ENCODE data around the gene PGS1. TPM values are rescaled to one million over a fixed set of nuclear protein-coding genes. Genes with fewer than 3 reads are reported as not detected.

PGS1 gene
- total RNA-seq, 1 donor from 2014 or later = 22.7 TPM

GRCh38 chr17:78379131-78379491 lies 662 bp downstream of the PGS1 start:
- no peak for DNase-seq (ENCODE audit: low spot score)
- H3K4me1 Mint-ChIP-seq (ENCODE audit: low read depth) = peaks cover 69% of the 10 kb centered on the region
- H3K27ac Mint-ChIP-seq (ENCODE audit: unreplicated experiment) = peak overlapping the region; percentile 99
- no peaks in the 10 kb centered on the region for H3K9me3 Mint-ChIP-seq (ENCODE audit: low read depth)
- peak overlapping the region; percentile 97 for H3K4me3 Mint-ChIP-seq (ENCODE audit: unreplicated experiment)
- H3K27me3 Mint-ChIP-seq (ENCODE audit: low read depth) = no peaks in the 10 kb centered on the region
- TF ChIP-seq CTCF (IDR thresholded peaks at IDR 0.05) = no peak
- H3K36me3 Mint-ChIP-seq (ENCODE audit: low read depth) = no peaks in the 10 kb centered on the region

- peak overlapping the region; percentile 0 for H3K4me3 Mint-ChIP-seq (ENCODE audit: unreplicated experiment)
- no peaks in the 10 kb centered on the region for H3K27me3 Mint-ChIP-seq (ENCODE audit: low read depth)
- no peak for TF ChIP-seq CTCF (IDR thresholded peaks at IDR 0.05)
- H3K27ac Mint-ChIP-seq (ENCODE audit: unreplicated experiment) = peak overlapping the region; percentile 12
- H3K36me3 Mint-ChIP-seq (ENCODE audit: low read depth) = no peaks in the 10 kb centered on the region
- DNase-seq (ENCODE audit: low spot score) = no peak
- H3K4me1 Mint-ChIP-seq (ENCODE audit: low read depth) = peaks cover 67% of the 10 kb centered on the region
- no peaks in the 10 kb centered on the region for H3K9me3 Mint-ChIP-seq (ENCODE audit: low read depth)
Observed at GRCh38 chr17:78380370-78380769, 1.9 kb downstream of the PGS1 start.

- Mint-ChIP-seq H3K27me3 (ENCODE audit: low read depth) (no peaks in the 10 kb centered on the region), H3K36me3 (ENCODE audit: low read depth) (no peaks in the 10 kb centered on the region), H3K4me3 (ENCODE audit: unreplicated experiment) (no peak overlapping the region), H3K27ac (ENCODE audit: unreplicated experiment) (peak overlapping the region; percentile 13), H3K4me1 (ENCODE audit: low read depth) (peaks cover 66% of the 10 kb centered on the region), H3K9me3 (ENCODE audit: low read depth) (no peaks in the 10 kb centered on the region)
- no peak for TF ChIP-seq CTCF (IDR thresholded peaks at IDR 0.05)
- DNase-seq (ENCODE audit: low spot score) = no peak
Observed at GRCh38 chr17:78381601-78382232, 3.3 kb downstream of the PGS1 start.

GRCh38 chr17:78383725-78384471 lies 5.4 kb downstream of the PGS1 start:
- H3K36me3 Mint-ChIP-seq (ENCODE audit: low read depth) = no peaks in the 10 kb centered on the region
- H3K9me3 Mint-ChIP-seq (ENCODE audit: low read depth) = no peaks in the 10 kb centered on the region
- H3K27me3 Mint-ChIP-seq (ENCODE audit: low read depth) = no peaks in the 10 kb centered on the region
- peak overlapping the region; percentile 22 for H3K4me3 Mint-ChIP-seq (ENCODE audit: unreplicated experiment)
- peaks cover 77% of the 10 kb centered on the region for H3K4me1 Mint-ChIP-seq (ENCODE audit: low read depth)
- DNase-seq (ENCODE audit: low spot score) = no peak
- H3K27ac Mint-ChIP-seq (ENCODE audit: unreplicated experiment) = peak overlapping the region; percentile 86
- peak; percentile 18 for TF ChIP-seq CTCF (IDR thresholded peaks at IDR 0.05)

- H3K27me3 Mint-ChIP-seq (ENCODE audit: low read depth) = no peaks in the 10 kb centered on the region
- no peak for DNase-seq (ENCODE audit: low spot score)
- H3K27ac Mint-ChIP-seq (ENCODE audit: unreplicated experiment) = peak overlapping the region; percentile 86
- H3K4me1 Mint-ChIP-seq (ENCODE audit: low read depth) = peaks cover 71% of the 10 kb centered on the region
- no peak for TF ChIP-seq CTCF (IDR thresholded peaks at IDR 0.05)
- H3K36me3 Mint-ChIP-seq (ENCODE audit: low read depth) = no peaks in the 10 kb centered on the region
- no peaks in the 10 kb centered on the region for H3K9me3 Mint-ChIP-seq (ENCODE audit: low read depth)
- H3K4me3 Mint-ChIP-seq (ENCODE audit: unreplicated experiment) = no peak overlapping the region
Observed at GRCh38 chr17:78384479-78385175, 6.2 kb downstream of the PGS1 start.

All from chondrocyte (in vitro differentiated cells).